Stimulated activated naive CD8-positive, alpha-beta T cell treated with anti-CD3 and anti-CD28 coated beads, Interleukin-15, Interleukin-2, amounts not matched to agents 100 U/mL and 50 U/mL, for 24 hours (primary cell): ENCODE data around the gene SLC5A1.
A peak's percentile ranks its signal among the peaks of the same experiment; 100 is the strongest.

ENCODE experiments used
- ATAC-seq: fragments of 150-1000 bp; cut with Tn5 transposase; one replicate; pipeline ENCODE4 v1.10.0; 2021
- DNase-seq: peaks from one replicate; pipeline ENCODE4 v3.0.0; 2021

Gene SLC5A1

DNA sequence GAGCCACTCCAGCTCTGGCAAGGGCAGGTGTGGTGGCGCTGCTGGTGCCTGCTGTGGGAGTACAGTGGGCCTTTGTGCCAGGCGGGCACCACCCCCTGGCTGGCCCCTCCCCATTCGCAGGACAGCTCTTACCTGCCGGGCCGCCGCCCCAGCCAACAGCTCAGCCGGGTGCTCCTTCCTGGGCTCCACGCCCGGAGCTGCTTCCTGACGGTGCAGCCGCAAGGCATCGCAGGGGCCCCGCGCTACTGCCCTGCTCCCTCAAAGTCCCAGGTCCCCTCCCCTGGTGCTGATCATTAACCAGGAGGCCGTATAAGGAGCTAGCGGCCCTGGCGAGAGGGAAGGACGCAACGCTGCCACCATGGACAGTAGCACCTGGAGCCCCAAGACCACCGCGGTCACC lies at the start of gene SLC5A1:
TSS of gene SLC5A1 (plus strand) at position 338 of the 400 bp plus-strand sequence. CDS start at position 359, 21 bp downstream.
- DNase-seq (no peak), ATAC-seq (no peak)

GRCh38 chr22:31995046-31995445 lies 48.0 kb upstream of the SLC5A1 start:
- no peak for DNase-seq
- ATAC-seq: no peak

DNA sequence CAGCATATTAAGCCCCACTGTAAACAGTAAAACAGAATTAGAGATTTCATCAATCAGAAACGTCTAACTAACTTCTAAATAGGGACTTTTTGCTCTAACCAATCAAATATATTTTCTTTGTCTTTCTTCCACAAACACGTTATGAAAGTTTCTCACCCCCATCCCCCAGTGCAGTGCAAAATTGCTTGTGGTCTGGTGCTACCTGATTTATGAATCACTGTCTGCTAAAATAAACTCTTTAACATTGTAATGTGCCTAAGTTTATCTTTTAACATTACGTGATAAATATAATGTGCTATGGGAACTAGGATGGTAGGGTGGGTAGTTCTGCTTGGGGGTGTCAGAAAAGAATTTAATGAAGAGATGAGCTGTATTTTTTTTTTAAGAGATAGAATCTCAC lies 47.3 kb upstream of the SLC5A1 start:
- DNase-seq (no peak), ATAC-seq (no peak)

GRCh38 chr22:31998784-31999385 lies 44.2 kb upstream of the SLC5A1 start:
- no peak for ATAC-seq
- no peak for DNase-seq

GRCh38 chr22:32000181-32000580 lies 42.9 kb upstream of the SLC5A1 start:
- DNase-seq (no peak), ATAC-seq (no peak)

DNA sequence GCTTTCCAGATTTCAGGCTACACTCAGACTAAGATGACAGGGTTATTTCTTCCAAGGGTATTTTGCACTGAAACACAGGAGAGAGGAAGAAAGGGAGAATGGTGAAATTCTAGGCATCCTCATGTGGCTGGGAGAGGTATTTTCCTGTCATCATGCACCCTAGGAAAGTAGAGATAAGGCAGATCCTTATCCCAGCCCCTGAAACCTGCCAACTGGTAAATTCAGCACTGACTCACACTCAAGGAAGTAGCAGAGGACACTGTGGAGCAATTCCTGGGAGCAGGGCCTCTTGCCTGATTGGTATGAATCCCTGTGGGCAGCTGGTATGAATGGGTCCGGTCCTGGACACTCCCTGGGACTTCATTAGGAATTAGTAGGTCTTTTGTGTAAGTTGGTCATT lies 37.6 kb upstream of the SLC5A1 start:
- DNase-seq (no peak), ATAC-seq (no peak)

DNA sequence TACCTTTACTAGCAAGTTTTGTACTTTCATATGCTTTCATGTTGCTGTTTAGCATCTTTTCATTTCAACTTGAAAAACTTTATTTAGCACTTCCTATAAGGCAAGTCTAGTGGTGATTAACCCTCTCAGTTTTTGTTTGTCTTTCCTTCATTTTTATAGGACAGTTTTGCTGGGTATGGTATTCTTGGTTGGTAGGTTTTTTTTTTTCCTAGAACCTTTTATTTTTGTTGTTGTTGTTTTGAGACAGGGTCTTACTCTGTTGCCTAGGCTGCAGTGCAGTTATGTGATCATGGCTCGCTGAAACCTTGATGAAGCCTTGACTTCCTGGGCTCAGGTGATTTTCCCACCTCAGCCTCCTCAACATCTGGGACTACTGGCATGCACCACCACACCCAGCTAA lies 29.9 kb upstream of the SLC5A1 start:
- ATAC-seq: no peak
- no peak for DNase-seq

DNA sequence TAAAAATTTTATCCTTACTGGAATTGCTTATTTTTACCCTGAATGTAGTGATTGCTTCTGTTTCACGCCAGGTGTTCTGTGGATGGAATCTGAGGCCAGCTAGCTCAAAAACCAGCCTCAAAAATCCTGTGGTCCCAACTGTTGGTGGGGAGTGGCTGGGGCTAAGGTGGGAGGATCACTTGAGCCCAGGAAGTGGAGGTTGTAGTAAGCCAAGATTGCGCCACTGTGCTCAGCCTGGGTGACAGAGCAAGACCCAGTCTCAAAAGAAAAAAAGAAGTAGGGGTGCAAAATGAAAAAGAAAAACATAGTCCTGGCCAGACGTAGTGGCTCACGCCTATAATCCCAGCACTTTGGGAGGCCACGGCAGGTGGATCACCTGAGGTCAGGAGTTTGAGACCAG lies 27.0 kb upstream of the SLC5A1 start:
- ATAC-seq (no peak), DNase-seq (no peak)

DNA sequence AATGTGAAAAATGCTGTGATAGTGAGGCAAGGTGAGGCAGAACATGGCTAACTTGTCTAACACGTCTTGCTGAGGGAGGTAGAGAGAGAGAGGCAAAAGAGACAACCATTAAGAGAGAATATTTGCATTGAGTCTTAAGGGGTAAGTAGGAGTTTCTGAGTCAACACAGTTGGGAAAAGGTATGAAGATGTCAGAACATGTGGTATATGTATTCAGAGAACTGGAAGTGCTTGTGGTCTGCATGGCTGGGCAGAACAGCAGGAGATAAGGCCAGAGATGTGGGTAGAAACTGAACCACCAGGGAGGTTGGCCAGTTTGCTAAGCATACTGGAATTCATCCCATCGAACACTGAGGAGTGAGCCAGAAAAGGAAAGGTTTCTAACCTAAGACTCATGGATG lies 25.0 kb upstream of the SLC5A1 start:
- no peak for ATAC-seq

DNA sequence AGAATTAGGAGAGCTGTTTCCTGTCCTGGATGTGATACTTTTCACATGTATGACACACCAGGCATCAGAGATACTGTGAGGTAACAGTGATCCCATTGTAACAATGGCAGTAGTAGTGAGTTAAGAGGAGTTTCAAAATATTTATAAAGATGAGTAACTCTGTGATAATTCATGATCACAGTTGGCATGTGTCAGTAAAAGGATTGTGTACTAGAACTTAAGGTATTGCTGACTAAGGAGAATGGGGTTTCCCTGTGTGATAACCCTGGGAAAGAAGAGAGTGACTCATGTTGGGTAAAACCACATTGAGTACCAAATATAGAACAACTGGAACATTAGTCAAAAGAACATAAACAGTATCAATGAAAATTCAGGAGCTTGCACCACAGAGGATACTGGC lies 22.9 kb upstream of the SLC5A1 start:
- DNase-seq (no peak), ATAC-seq (peak; percentile 59)

More for the DNA sequence above, 25.0 kb upstream of the SLC5A1 start:
- DNase-seq: no peak

GRCh38 chr22:32021716-32022115 lies 21.3 kb upstream of the SLC5A1 start:
- ATAC-seq (no peak), DNase-seq (no peak)

DNA sequence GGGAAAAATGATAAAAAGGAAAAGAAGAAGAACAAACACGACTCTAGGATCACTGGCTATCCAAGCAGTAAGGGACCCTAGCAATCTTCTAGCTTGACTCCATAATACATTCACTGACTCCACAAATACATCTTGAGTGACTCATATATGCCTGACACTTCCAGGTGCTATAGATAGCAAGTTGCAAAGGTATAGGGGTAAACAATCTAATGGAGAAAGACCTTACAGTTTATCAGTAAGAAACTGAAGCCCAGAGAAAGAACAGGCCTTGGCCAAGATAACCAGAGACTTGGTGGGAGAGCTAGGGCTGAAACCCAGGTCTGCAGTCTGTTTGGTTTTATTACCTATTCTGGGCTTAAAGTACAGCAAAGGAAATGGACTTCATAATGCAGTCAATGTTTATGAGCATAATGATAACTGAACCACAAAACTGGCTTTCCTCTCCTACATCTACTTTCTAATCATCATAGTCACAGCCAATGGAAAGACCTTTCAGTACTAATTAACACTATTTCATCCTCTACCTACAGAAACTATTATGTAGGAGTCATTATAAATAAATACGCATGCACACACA lies 19.7 kb upstream of the SLC5A1 start:
- no peak for ATAC-seq
- no peak for DNase-seq

GRCh38 chr22:32024796-32025195 lies 18.3 kb upstream of the SLC5A1 start:
- no peak for DNase-seq
- ATAC-seq: no peak

- ATAC-seq: no peak
- DNase-seq: no peak
Measured at GRCh38 chr22:32030518-32031247, 12.4 kb upstream of the SLC5A1 start.

GRCh38 chr22:32031466-32031865 lies 11.6 kb upstream of the SLC5A1 start:
- no peak for ATAC-seq
- no peak for DNase-seq

DNA sequence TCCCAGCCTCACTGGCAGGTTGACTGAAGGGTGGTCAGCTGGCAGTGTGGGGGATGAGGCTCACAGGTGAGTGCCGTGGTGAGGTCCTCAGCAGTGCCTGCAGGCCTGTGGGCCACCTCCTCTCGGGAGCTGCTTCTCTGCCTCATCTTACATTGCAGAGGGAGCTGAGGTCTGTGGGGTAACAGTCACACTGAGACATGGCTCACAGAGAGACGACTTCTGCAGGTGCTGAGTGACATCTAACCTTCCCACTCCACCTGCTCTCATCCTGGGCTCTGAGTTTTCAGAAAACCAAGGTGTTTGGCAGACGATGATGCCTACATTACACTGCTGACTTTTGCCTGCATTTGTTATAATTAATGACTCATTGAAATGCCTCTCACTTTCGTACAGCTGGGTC lies 8.8 kb upstream of the SLC5A1 start:
- ATAC-seq: no peak

GRCh38 chr22:32037236-32037635 lies 5.8 kb upstream of the SLC5A1 start:
- ATAC-seq (no peak), DNase-seq (no peak)

More for the DNA sequence above, 8.8 kb upstream of the SLC5A1 start:
- no peak for DNase-seq

DNA sequence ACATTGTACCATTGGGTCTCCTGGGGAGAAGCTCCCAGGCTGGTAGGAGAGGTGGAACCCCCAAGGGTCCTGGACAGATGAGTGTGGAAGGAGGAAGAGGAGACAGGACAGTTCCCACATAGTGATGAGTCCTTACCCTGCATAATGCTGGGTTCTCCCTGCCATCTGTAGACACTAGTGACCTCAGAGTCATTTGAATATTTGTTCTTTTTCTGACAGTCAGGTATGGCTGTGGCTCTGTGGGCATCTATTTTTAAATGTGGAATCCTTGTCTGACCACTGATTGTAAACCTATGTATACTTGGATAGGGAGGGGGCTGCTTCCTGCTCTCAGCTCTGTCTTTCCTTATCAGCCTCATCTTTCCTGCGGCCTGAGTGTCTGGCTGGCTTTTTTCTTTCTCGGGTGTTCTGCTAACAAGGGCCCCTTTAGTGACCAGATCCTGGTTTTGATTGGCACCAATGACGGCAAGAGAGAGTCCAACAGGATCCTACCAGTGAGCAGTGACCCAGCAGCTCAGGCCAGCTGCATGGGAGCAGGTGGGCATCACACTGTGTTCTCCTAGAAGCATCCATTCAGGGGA lies 2.6 kb upstream of the SLC5A1 start:
- no peak for ATAC-seq
- DNase-seq: no peak

DNA sequence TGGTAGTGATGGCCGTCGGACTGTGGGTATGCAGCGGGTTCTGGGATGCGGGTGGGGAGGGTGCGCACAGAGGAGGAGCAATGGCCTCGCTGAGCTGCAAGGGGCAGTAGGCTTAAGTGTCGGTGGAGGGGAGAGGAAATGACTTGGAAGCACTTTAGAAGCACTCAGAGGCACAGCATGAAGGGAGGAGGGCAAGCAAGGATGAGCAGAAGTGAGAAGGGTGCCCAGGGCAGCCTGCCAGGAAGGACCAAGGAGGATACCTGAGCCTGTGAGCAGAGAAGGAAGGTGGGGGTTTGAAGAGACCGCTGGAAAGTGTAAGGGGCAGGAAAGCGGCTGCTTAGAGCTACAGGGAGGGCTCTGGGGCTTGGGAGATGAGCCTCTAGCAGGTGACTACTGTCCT lies 330 bp downstream of the SLC5A1 start:
- DNase-seq (no peak), ATAC-seq (no peak)

DNA sequence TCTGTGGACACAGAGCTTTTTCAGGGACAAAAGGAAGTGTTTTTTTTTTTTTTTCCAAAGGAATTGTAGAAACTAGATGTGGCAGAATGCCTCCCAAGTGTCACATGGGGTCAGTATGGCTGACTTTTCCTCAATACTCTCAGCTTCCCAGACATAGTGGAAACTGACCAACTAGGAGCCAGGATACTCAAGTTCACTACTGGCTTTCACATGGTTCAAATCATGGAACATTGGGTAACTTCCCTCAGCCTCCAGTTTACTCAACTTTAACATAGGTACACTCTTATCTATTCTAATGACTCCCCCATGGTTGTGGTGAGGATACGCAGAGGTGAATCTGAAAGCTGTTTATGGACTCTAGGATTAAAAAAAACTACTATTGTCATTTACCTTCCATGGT lies 1.4 kb downstream of the SLC5A1 start:
- no peak for ATAC-seq

GRCh38 chr22:32044913-32045312 lies 1.9 kb downstream of the SLC5A1 start:
- no peak for ATAC-seq
- DNase-seq: no peak

More for the DNA sequence above, 1.4 kb downstream of the SLC5A1 start:
- no peak for DNase-seq

- DNase-seq: no peak
Measured at GRCh38 chr22:32048069-32048468, 5.0 kb downstream of the SLC5A1 start.

More at GRCh38 chr22:32048069-32048468, 5.0 kb downstream of the SLC5A1 start:
- no peak for ATAC-seq
